ENCODE measurements around the gene CDK9.

Gene CDK9

GRCh38 chr9:127785933-127786772 lies at the start of gene CDK9:
TSS of gene CDK9 (plus strand) at chr9:127786034. CDS start at chr9:127786149, 115 bp downstream.
- no peak for DNase-seq (ENCODE audit: low read depth)
- H3K4me3 ChIP-seq (ENCODE audit: low read depth, low read length), result peak within 1 kb of the TSS; percentile 90
- TF ChIP-seq CTCF (IDR thresholded peaks at IDR 0.05; ENCODE audit: low read depth, low read length, missing control alignments), result no peak

DNA sequence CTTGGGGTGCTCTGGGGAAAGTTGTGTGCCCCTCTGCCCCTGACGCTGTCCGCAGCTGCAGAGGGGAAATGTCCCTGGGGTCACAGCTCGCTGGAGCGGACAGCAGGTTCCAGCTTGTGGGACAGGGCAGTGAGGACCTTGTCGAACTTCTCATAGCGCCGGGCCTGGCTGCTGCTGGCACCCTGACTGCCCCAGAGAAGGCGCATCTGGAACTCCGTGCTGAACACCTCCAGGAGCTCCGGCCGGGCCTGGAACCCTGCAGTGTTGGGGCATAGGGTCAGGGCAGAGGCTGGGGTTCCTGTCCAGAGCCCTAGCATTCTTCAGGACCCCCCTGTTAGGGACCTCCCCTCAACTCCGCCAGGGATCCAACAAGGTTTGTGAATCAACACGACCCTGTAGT lies 47.2 kb upstream of the CDK9 start:
- no peak for DNase-seq (ENCODE audit: low read depth)
- H3K4me3 ChIP-seq (ENCODE audit: low read depth, low read length), result no peak overlapping the region
- TF ChIP-seq CTCF (IDR thresholded peaks at IDR 0.05; ENCODE audit: low read depth, low read length, missing control alignments), result no peak

DNA sequence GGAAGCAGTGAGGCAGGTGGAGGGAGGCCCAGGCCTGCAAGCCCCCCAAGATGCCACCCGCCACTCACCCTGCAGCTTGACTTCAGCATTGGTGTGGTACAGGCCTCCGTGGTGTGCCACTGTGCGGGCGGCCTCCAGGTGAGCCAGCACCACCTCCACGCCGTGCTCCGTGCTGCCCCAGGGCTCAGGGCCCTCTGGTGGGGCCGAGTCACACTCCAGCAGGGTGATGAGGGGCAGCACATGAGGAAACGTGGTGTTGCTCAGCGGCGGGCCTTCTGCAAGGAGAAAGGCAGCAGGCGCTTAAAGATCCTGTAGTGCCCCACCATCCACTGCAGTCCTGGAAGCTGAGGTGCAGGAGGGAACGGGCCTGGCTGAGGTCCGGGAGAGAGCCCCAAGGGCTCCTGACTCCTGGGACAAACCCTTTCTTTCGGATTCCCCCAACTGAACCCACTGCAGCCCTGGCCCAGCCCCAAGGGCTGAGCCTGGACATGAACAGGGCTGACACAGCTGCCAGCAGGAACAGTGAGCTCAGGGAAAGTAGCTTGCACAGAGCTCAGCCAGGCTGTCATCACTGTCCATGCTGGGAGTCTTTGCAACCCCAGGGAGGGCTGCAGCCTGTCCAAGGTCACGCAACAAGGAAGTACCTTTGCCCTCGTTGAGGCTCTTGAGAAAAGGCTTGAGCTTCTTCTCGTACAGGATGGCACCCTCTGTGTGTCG lies 46.1 kb upstream of the CDK9 start:
- H3K4me3 ChIP-seq (ENCODE audit: low read depth, low read length), result no peak overlapping the region
- no peak for TF ChIP-seq CTCF (IDR thresholded peaks at IDR 0.05; ENCODE audit: low read depth, low read length, missing control alignments)
- DNase-seq (ENCODE audit: low read depth), result no peak

DNA sequence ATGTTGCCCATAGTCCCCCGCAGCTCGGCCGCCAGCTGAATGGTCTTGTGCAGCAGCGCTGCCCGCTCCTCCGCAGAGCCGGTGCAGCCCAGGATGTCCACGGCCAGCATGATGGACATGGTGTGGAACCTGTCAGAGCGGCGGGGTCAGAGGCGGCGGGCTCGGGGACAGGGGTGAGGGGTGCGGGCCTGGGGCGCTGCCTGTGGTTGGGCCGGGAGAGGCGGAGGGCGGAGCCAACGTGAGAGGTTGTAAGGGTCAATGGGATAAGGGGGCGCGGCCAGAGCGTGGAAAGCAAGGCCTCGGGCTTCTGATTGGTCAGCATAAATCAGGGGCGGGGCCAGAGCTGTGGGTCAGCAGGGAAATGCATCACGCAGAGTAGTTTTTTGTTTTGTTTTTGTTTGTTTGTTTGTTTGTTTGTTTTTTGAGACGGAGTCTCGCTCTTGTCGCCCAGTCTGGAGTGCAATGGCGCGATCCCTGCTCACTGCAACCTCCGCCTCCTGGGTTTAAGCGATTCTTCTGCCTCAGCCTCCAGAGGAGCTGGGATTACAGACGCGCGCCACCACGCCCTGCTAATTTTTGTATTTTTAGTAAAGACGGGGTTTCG lies 43.9 kb upstream of the CDK9 start:
- DNase-seq (ENCODE audit: low read depth), result no peak
- TF ChIP-seq CTCF (IDR thresholded peaks at IDR 0.05; ENCODE audit: low read depth, low read length, missing control alignments), result no peak
- H3K4me3 ChIP-seq (ENCODE audit: low read depth, low read length), result no peak overlapping the region

DNA sequence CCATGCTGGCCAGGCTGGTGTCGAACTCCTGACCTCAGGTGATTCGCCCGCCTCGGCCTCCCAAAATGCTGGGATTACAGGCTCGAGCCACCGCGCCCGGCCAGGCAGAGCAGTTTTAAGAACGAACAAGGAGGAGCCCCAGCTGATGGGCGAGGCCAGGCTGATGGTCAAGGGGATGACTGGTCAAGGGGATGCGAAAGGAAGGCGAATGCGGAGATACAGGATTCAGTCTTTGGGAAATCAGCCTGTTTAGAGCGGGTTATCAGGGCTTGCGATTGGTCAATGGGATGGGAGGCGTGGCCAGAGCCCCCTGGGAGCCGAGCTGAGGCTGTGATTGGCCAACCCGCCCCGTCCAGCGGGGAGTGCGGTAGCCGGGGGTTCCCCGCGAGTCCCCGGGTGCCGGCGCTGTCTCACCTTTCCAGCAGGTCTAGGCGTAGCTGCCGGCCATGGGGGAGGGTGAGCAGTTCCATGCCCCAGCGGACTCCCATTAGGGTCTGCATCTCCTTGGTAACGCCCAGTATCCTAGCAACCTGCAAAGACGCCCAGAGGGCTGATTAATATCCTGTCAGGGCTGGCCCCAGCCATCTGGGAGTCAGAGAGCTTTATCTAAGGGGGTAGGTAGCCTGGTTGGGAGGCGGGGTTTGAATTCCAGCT lies 43.3 kb upstream of the CDK9 start:
- no peak overlapping the region for H3K4me3 ChIP-seq (ENCODE audit: low read depth, low read length)
- TF ChIP-seq CTCF (IDR thresholded peaks at IDR 0.05; ENCODE audit: low read depth, low read length, missing control alignments), result no peak
- no peak for DNase-seq (ENCODE audit: low read depth)

GRCh38 chr9:127744398-127745110 lies 41.3 kb upstream of the CDK9 start:
- TF ChIP-seq CTCF (IDR thresholded peaks at IDR 0.05; ENCODE audit: low read depth, low read length, missing control alignments), result no peak
- DNase-seq (ENCODE audit: low read depth), result no peak
- no peak overlapping the region for H3K4me3 ChIP-seq (ENCODE audit: low read depth, low read length)

All from GM12864 (cell line).